Endothelial cell of umbilical vein (primary cell): ENCODE measurements around the gene RASL10B. TPM values are rescaled to one million over a fixed set of nuclear protein-coding genes. Genes with fewer than 3 reads are reported as not detected.

Source experiments
- BruUV-seq: library from RNA; stranded (reverse); fragments of 400-500 nt; replicated peaks from 2 replicates; lab custom pipeline; 2021; lab: Mats Ljungman, UMichigan
- CTCF ChIA-PET: fragments of 300-600, 350-600 bp; sonication (Branson Sonifier 250); formaldehyde crosslinking; loops from one replicate; lab custom pipeline; 2021; ENCODE audit warnings: antibody characterized with exemption, inconsistent platforms; lab: Charles Lee
- POLR2A ChIA-PET: fragments of 300-600, 350-600 bp; sonication (Branson Sonifier 250); formaldehyde crosslinking; loops from one replicate; lab custom pipeline; 2021; ENCODE audit warnings: antibody characterized with exemption, inconsistent platforms; lab: Charles Lee
- DNase-seq: peaks from one replicate; pipeline ENCODE4 v3.0.0-alpha.2; 2011; ENCODE audit warnings: low read depth, low spot score
- FAIRE-seq: peaks from 2 replicates; lab custom pipeline; 2011; peaks lifted over from hg19 to GRCh38; lab: Jason Lieb, UNC
- H2AFZ ChIP-seq: 2 replicates; pipeline ENCODE4 v1.6.0; 2012; ENCODE audit warnings: low read depth, low read length, control low read depth, inconsistent platforms
- H3K27ac ChIP-seq: 2 replicates; pipeline ENCODE4 v1.5.1; 2011; ENCODE audit warnings: low read depth, mild to moderate bottlenecking, control low read depth, low read length, moderate library complexity; ENCODE audit not compliant: insufficient read depth
- H3K27me3 ChIP-seq, 2 experiments: 2 replicates each; pipeline versions ENCODE4 v1.6.0 to v1.6.1; 2011; ENCODE audit warnings: low read length in 2 of 2, mixed read lengths in 1 of 2; ENCODE audit not compliant: control insufficient read depth in 2 of 2, insufficient read depth in 2 of 2
- H3K36me3 ChIP-seq, 2 experiments: 2 replicates in 1 of 2; 3 replicates in 1 of 2; pipeline ENCODE4 v1.5.1; 2011; ENCODE audit warnings: low read length in 2 of 2, mild to moderate bottlenecking in 1 of 2, moderate library complexity in 1 of 2; ENCODE audit not compliant: control insufficient read depth in 2 of 2, insufficient read depth in 2 of 2; ENCODE audit errors: extremely low read depth in 1 of 2
- H3K4me1 ChIP-seq: 3 replicates; pipeline ENCODE4 v1.5.1; 2011; ENCODE audit warnings: mild to moderate bottlenecking, low read length; ENCODE audit not compliant: control insufficient read depth, insufficient read depth; ENCODE audit errors: extremely low read depth
- H3K4me2 ChIP-seq: 2 replicates; pipeline ENCODE4 v1.6.1; 2011; ENCODE audit warnings: low read length, control low read depth, mixed read lengths; ENCODE audit not compliant: insufficient read depth
- H3K4me3 ChIP-seq, 3 experiments: fragments of 200-600 bp in 1 of 3; sonication (generic), shearing (Covaris generic) in 1 of 3; replicated peaks in 1 of 3; 2 replicates each; pipeline ENCODE4 v1.5.1; 2011 to 2016; ENCODE audit warnings: control low read depth in 3 of 3, low read length in 3 of 3, mild to moderate bottlenecking in 2 of 3, inconsistent platforms in 1 of 3, low read depth in 1 of 3, moderate library complexity in 1 of 3; ENCODE audit not compliant: insufficient read depth in 1 of 3
- H3K79me2 ChIP-seq: 2 replicates; pipeline ENCODE4 v1.6.0; 2012; ENCODE audit warnings: low read length, inconsistent platforms; ENCODE audit not compliant: control insufficient read depth, insufficient read depth
- H3K9ac ChIP-seq: replicated peaks from 2 replicates; pipeline ENCODE3; 2011; ENCODE audit warnings: low read length, control low read depth; ENCODE audit not compliant: insufficient read depth; ENCODE audit errors: extremely low read depth
- H3K9me1 ChIP-seq: replicated peaks from 3 replicates; pipeline ENCODE4 v1.6.0; 2011; ENCODE audit warnings: mild to moderate bottlenecking, low read length; ENCODE audit not compliant: control insufficient read depth, insufficient read depth; ENCODE audit errors: extremely low read depth
- H3K9me3 ChIP-seq: replicated peaks from 2 replicates; pipeline ENCODE4 v1.5.1; 2012; ENCODE audit warnings: low read length, inconsistent platforms; ENCODE audit not compliant: control insufficient read depth, insufficient read depth
- H4K20me1 ChIP-seq: replicated peaks from 2 replicates; pipeline ENCODE3; 2011; ENCODE audit warnings: mild to moderate bottlenecking, low read length; ENCODE audit not compliant: control insufficient read depth, insufficient read depth; ENCODE audit errors: extremely low read depth
- EZH2 ChIP-seq: IDR thresholded peaks from 2 replicates; pipeline ENCODE4 v1.6.1; 2012; ENCODE audit warnings: borderline replicate concordance, low read depth, mild to moderate bottlenecking, moderate library complexity, low read length, inconsistent platforms; ENCODE audit not compliant: severe bottlenecking
- FOS ChIP-seq: IDR thresholded peaks from 2 replicates; pipeline ENCODE4 v1.6.1; 2011; ENCODE audit warnings: mild to moderate bottlenecking, low read length, moderate library complexity, borderline replicate concordance; ENCODE audit not compliant: insufficient read depth
- GATA2 ChIP-seq: IDR thresholded peaks from 2 replicates; pipeline ENCODE4 v1.7.0; 2011; ENCODE audit warnings: low read depth, mild to moderate bottlenecking, moderate library complexity, mixed read lengths, low read length; ENCODE audit not compliant: insufficient read length, insufficient read depth
- JUN ChIP-seq: IDR thresholded peaks from 2 replicates; pipeline ENCODE4 v1.6.1; 2011; ENCODE audit warnings: borderline replicate concordance, low read depth; ENCODE audit not compliant: insufficient read length, insufficient read depth
- MYC ChIP-seq: IDR thresholded peaks from one replicate; pipeline ENCODE4 v1.6.1; 2011; ENCODE audit warnings: mild to moderate bottlenecking, low read depth, low read length
- POLR2A ChIP-seq: IDR thresholded peaks from 2 replicates; pipeline ENCODE4 v1.6.1; 2012; ENCODE audit warnings: low read depth, mild to moderate bottlenecking, control low read depth, low read length
- POLR2AphosphoS5 ChIP-seq: IDR thresholded peaks from 2 replicates; pipeline ENCODE4 v1.6.1; 2012; ENCODE audit warnings: low read depth, mild to moderate bottlenecking, control low read depth, low read length, moderate library complexity; ENCODE audit not compliant: insufficient read depth
- dilution Hi-C: fragments of 300-500 bp; cut with MboI; formaldehyde crosslinking; loops from one replicate; pipeline ENCODE4 v1.15.0; 2019; ENCODE audit warnings: low sequenced_read_pairs; ENCODE audit not compliant: extremely low pct_ligation_motif_present
- intact Hi-C: fragments of 100-400 bp; cut with micrococcal nuclease; formaldehyde crosslinking; loops from one replicate; pipeline ENCODE4 v1.10.0; 2022
- polyA plus RNA-seq, 4 experiments: library from polyadenylated mRNA; depleted of rRNA in 3 of 4; stranded (reverse) in 3 of 4; unstranded in 1 of 4; fragments of >200 nt; gene quantifications; 2 replicates each; pipeline versions ENCODE4 v1.2.1 to v1.2.3, GENCODE V29; 2011 to 2012; ENCODE audit warnings: missing spikeins in 1 of 4
- total RNA-seq: library from RNA; stranded (reverse); gene quantifications from 2 replicates; pipeline ENCODE4 v1.2.3, GENCODE V29; 2021
- TF ChIP-seq, protein P1 (sequence below): IDR thresholded peaks from 2 replicates; pipeline ENCODE4 v1.6.1; 2011; ENCODE audit not compliant: insufficient read depth, insufficient read length
- TF ChIP-seq, protein P2 (sequence below), 2 donors: IDR thresholded peaks; 1 replicate in 1 of 2; 2 replicates in 1 of 2; pipeline ENCODE4 v1.5.1; 2011; ENCODE audit warnings: low read length in 2 of 2, mild to moderate bottlenecking in 2 of 2, moderate library complexity in 2 of 2, control low read depth in 1 of 2, inconsistent platforms in 1 of 2, low read depth in 1 of 2; ENCODE audit not compliant: insufficient read depth in 1 of 2; ENCODE audit errors: extremely low read depth in 1 of 2

The RASL10B gene
- total and polyA plus RNA-seq, 2 donors (not counting 3 experiments of a cell fraction or from before 2014, with no cell fraction given), result 0.19 to 0.71 TPM

DNA sequence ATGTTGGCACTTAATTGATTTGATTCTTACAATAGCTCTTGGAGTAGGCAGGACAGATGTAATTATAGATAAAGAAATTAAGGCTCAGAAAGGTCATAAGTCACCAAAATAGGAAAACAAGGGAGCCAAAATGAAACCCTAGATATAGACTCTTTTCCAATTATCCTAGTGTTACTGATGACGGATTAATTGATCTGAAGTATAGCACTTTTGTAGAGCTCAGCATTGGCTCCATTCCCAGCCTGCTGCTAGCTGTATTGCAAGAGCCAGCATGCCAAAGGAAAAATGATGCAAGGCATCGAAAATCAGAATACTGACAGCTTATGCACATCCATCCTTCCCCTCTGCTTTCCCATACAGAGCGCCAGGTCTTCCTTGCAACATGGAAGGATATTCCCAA lies 21.6 kb upstream of the RASL10B start:
- FAIRE-seq, result no peak
- H3K79me2 ChIP-seq, result no peaks in the 10 kb centered on the region
- BruUV-seq, result no TSS peak
- intact Hi-C loops, result no loop called here
- no peaks in the 10 kb centered on the region for H3K9me1 ChIP-seq
- no peak for DNase-seq
- no peaks in the 10 kb centered on the region for H4K20me1 ChIP-seq
- H3K27me3 ChIP-seq, result no peaks in the 10 kb centered on the region
- POLR2A ChIA-PET, result no interaction called here
- H3K9me3 ChIP-seq, result no peaks in the 10 kb centered on the region
- no peak for TF ChIP-seq POLR2A
- no peak for TF ChIP-seq FOS
- TF ChIP-seq, protein P1, sequence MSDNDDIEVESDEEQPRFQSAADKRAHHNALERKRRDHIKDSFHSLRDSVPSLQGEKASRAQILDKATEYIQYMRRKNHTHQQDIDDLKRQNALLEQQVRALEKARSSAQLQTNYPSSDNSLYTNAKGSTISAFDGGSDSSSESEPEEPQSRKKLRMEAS, result no peak
- TF ChIP-seq MYC, result no peak
- TF ChIP-seq POLR2AphosphoS5, result no peak
- TF ChIP-seq, protein P2, sequence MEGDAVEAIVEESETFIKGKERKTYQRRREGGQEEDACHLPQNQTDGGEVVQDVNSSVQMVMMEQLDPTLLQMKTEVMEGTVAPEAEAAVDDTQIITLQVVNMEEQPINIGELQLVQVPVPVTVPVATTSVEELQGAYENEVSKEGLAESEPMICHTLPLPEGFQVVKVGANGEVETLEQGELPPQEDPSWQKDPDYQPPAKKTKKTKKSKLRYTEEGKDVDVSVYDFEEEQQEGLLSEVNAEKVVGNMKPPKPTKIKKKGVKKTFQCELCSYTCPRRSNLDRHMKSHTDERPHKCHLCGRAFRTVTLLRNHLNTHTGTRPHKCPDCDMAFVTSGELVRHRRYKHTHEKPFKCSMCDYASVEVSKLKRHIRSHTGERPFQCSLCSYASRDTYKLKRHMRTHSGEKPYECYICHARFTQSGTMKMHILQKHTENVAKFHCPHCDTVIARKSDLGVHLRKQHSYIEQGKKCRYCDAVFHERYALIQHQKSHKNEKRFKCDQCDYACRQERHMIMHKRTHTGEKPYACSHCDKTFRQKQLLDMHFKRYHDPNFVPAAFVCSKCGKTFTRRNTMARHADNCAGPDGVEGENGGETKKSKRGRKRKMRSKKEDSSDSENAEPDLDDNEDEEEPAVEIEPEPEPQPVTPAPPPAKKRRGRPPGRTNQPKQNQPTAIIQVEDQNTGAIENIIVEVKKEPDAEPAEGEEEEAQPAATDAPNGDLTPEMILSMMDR (IDR thresholded peaks at IDR 0.05; ENCODE audit: extremely low read depth in 1 of 2, insufficient read depth in 1 of 2, low read depth in 1 of 2, low read length in 2 of 2), result no peak
- TF ChIP-seq GATA2, result no peak
- TF ChIP-seq EZH2, result no peak
- no peak for TF ChIP-seq JUN
- no peak overlapping the region for H2AFZ ChIP-seq
- H3K4me1 ChIP-seq, result peaks cover 15% of the 10 kb centered on the region
- CTCF ChIA-PET, result interaction anchor here (1.3 to 2.0 kb wide), 3 partner anchors 9 to 38 kb away, joined by 3 to 5 read pairs (median 3); no protein-coding TSS in a partner anchor
- no peak overlapping the region for H3K4me3 ChIP-seq
- no peak overlapping the region for H3K27ac ChIP-seq
- dilution Hi-C loops, result no loop called here
- no peak overlapping the region for H3K4me2 ChIP-seq
- no peak overlapping the region for H3K9ac ChIP-seq
- peaks cover 7 to 9% of the 10 kb centered on the region in 2 experiments for H3K36me3 ChIP-seq
